Keratinocyte (primary cell): Measurements from ENCODE around the gene NAT10. TPM values are rescaled to one million over a fixed set of nuclear protein-coding genes. Genes with fewer than 3 reads are reported as not detected.

Experiments used
- DNase-seq: peaks from one replicate; pipeline ENCODE4 v3.0.0-alpha.2; 2011; ENCODE audit warnings: low read depth, missing footprints, low spot score
- FAIRE-seq: peaks from 2 replicates; lab custom pipeline; 2011; peaks lifted over from hg19 to GRCh38; lab: Jason Lieb, UNC
- H2AFZ ChIP-seq: 2 replicates; pipeline ENCODE4 v1.6.0; 2012; ENCODE audit warnings: low read length, control low read depth, inconsistent platforms; ENCODE audit not compliant: control insufficient read depth
- H3K27ac ChIP-seq: 2 replicates; pipeline ENCODE4 v1.5.1; 2011; ENCODE audit warnings: low read length; ENCODE audit not compliant: control insufficient read depth, insufficient read depth
- H3K27me3 ChIP-seq: 3 replicates; pipeline ENCODE4 v1.6.0; 2011; ENCODE audit warnings: low read length; ENCODE audit not compliant: control insufficient read depth, insufficient read depth; ENCODE audit errors: extremely low read depth
- H3K36me3 ChIP-seq, 2 experiments: 2 replicates in 1 of 2; 3 replicates in 1 of 2; pipeline ENCODE4 v1.5.1; 2011; ENCODE audit warnings: low read length in 2 of 2, mild to moderate bottlenecking in 1 of 2; ENCODE audit not compliant: control insufficient read depth in 2 of 2, insufficient read depth in 2 of 2; ENCODE audit errors: extremely low read depth in 1 of 2
- H3K4me1 ChIP-seq: 3 replicates; pipeline ENCODE4 v1.5.1; 2011; ENCODE audit warnings: low read length; ENCODE audit not compliant: control insufficient read depth, insufficient read depth; ENCODE audit errors: extremely low read depth
- H3K4me2 ChIP-seq: 3 replicates; pipeline ENCODE4 v1.6.0; 2011; ENCODE audit warnings: low read depth, low read length; ENCODE audit not compliant: control insufficient read depth, insufficient read depth; ENCODE audit errors: extremely low read depth
- H3K4me3 ChIP-seq, 3 experiments: fragments of 200-600 bp in 1 of 3; sonication (generic) in 1 of 3; 2 replicates in 2 of 3; 3 replicates in 1 of 3; pipeline ENCODE4 v1.5.1; 2011 to 2016; ENCODE audit warnings: low read length in 3 of 3, mild to moderate bottlenecking in 3 of 3, control low read depth in 2 of 3, inconsistent platforms in 1 of 3, low read depth in 1 of 3, mixed read lengths in 1 of 3, mixed run types in 1 of 3, moderate library complexity in 1 of 3; ENCODE audit not compliant: control insufficient read depth in 2 of 3, insufficient read depth in 2 of 3; ENCODE audit errors: extremely low read depth in 1 of 3
- H3K79me2 ChIP-seq: 2 replicates; pipeline ENCODE4 v1.6.0; 2012; ENCODE audit warnings: low read length; ENCODE audit not compliant: control insufficient read depth, insufficient read depth
- H3K9ac ChIP-seq: 3 replicates; pipeline ENCODE4 v1.6.0; 2011; ENCODE audit warnings: low read length; ENCODE audit not compliant: control insufficient read depth, insufficient read depth; ENCODE audit errors: extremely low read depth
- H3K9me1 ChIP-seq: 3 replicates; pipeline ENCODE4 v1.6.0; 2011; ENCODE audit warnings: low read length; ENCODE audit not compliant: control insufficient read depth, insufficient read depth; ENCODE audit errors: extremely low read depth
- H3K9me3 ChIP-seq: 2 replicates; pipeline ENCODE4 v1.5.1; 2012; ENCODE audit warnings: low read depth, low read length; ENCODE audit not compliant: control insufficient read depth
- H4K20me1 ChIP-seq: 3 replicates; pipeline ENCODE4 v1.6.0; 2011; ENCODE audit warnings: low read length; ENCODE audit not compliant: control insufficient read depth, insufficient read depth; ENCODE audit errors: extremely low read depth
- EZH2 ChIP-seq: IDR thresholded peaks from one replicate; pipeline ENCODE4 v1.6.1; 2012; ENCODE audit warnings: inconsistent platforms, mild to moderate bottlenecking, low read length, moderate library complexity
- dilution Hi-C: fragments of 300-500 bp; cut with MboI; formaldehyde crosslinking; loops from one replicate; pipeline ENCODE4 v1.7.0; 2020; ENCODE audit warnings: low sequenced_read_pairs; ENCODE audit not compliant: extremely low pct_ligation_motif_present
- polyA plus RNA-seq, 5 experiments: library from polyadenylated mRNA; depleted of rRNA in 3 of 5; stranded (reverse) in 3 of 5; stranded (forward) in 1 of 5; unstranded in 1 of 5; fragments of >200 nt; gene quantifications; 1 replicate in 1 of 5; 2 replicates in 3 of 5; 3 replicates in 1 of 5; pipeline versions ENCODE4 v1.2.1 to v1.2.3, GENCODE V29; 2011 to 2012; ENCODE audit warnings: missing spikeins in 2 of 5, low read depth in 1 of 5, low replicate concordance in 1 of 5
- TF ChIP-seq, protein P1 (sequence below), 3 experiments: IDR thresholded peaks in 1 of 3; conservative IDR thresholded peaks in 1 of 3; optimal IDR thresholded peaks in 1 of 3; 2 replicates in 2 of 3; 3 replicates in 1 of 3; pipeline versions ENCODE3 to v1.5.1; 2011; ENCODE audit warnings: low read length in 3 of 3, mild to moderate bottlenecking in 3 of 3, moderate library complexity in 2 of 3, control low read depth in 1 of 3, inconsistent platforms in 1 of 3; ENCODE audit not compliant: insufficient read depth in 2 of 3; ENCODE audit errors: extremely low read depth in 1 of 3

The NAT10 gene
- polyA plus RNA-seq, 1 donor (not counting 4 experiments of a cell fraction or from before 2014, with no cell fraction given): 44.0 TPM

DNA sequence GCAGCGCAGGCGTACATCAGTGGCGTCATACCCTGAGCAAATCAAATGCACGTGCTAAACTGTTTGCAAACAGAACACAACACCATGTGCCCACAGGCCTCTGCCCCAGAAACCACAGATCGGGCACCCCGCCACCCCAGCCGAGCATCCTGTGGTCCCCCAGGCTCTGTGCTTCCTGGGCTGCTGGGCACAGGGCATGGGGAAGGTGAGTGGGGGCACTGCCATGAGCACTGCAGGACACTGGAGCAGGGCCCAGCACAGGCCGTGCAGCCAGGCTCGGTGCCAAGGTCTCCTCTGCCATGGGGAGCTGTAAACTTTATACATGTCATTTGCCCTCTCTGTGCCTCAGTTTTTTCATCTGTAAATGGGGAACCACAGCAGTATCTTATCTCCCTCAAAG is 62.5 kb downstream of the NAT10 start:
- H3K4me3 ChIP-seq: no peak overlapping the region
- no peak overlapping the region for H3K9ac ChIP-seq
- H3K27me3 ChIP-seq: no peaks in the 10 kb centered on the region
- no peaks in the 10 kb centered on the region for H3K79me2 ChIP-seq
- no peaks in the 10 kb centered on the region for H4K20me1 ChIP-seq
- H2AFZ ChIP-seq: no peak overlapping the region
- dilution Hi-C loops: no loop called here
- TF ChIP-seq EZH2: no peak
- TF ChIP-seq, protein P1, sequence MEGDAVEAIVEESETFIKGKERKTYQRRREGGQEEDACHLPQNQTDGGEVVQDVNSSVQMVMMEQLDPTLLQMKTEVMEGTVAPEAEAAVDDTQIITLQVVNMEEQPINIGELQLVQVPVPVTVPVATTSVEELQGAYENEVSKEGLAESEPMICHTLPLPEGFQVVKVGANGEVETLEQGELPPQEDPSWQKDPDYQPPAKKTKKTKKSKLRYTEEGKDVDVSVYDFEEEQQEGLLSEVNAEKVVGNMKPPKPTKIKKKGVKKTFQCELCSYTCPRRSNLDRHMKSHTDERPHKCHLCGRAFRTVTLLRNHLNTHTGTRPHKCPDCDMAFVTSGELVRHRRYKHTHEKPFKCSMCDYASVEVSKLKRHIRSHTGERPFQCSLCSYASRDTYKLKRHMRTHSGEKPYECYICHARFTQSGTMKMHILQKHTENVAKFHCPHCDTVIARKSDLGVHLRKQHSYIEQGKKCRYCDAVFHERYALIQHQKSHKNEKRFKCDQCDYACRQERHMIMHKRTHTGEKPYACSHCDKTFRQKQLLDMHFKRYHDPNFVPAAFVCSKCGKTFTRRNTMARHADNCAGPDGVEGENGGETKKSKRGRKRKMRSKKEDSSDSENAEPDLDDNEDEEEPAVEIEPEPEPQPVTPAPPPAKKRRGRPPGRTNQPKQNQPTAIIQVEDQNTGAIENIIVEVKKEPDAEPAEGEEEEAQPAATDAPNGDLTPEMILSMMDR (optimal IDR thresholded peaks at IDR 0.05 in 1 of 3, IDR thresholded peaks at IDR 0.05 in 1 of 3, conservative IDR thresholded peaks at IDR 0.05 in 1 of 3; ENCODE audit: extremely low read depth in 1 of 3, insufficient read depth in 2 of 3, low read length in 3 of 3): no peak
- FAIRE-seq: no peak
- H3K9me1 ChIP-seq: no peaks in the 10 kb centered on the region
- no peaks in the 10 kb centered on the region for H3K9me3 ChIP-seq
- no peak for DNase-seq
- H3K4me2 ChIP-seq: no peak overlapping the region
- no peaks in the 10 kb centered on the region for H3K36me3 ChIP-seq
- H3K4me1 ChIP-seq: peaks cover 9% of the 10 kb centered on the region
- no peak overlapping the region for H3K27ac ChIP-seq

- FAIRE-seq: no peak
- no peak for DNase-seq
- peaks cover 9% of the 10 kb centered on the region for H3K4me1 ChIP-seq
- no peak overlapping the region for H3K4me2 ChIP-seq
- TF ChIP-seq, protein P1 (optimal IDR thresholded peaks at IDR 0.05 in 1 of 3, IDR thresholded peaks at IDR 0.05 in 1 of 3, conservative IDR thresholded peaks at IDR 0.05 in 1 of 3; ENCODE audit: extremely low read depth in 1 of 3, insufficient read depth in 2 of 3, low read length in 3 of 3): no peak
- no peak for TF ChIP-seq EZH2
- H3K27me3 ChIP-seq: no peaks in the 10 kb centered on the region
- H3K79me2 ChIP-seq: no peaks in the 10 kb centered on the region
- H3K9me3 ChIP-seq: no peaks in the 10 kb centered on the region
- dilution Hi-C loops: no loop called here
- H3K4me3 ChIP-seq: no peak overlapping the region
- H2AFZ ChIP-seq: no peak overlapping the region
- H3K36me3 ChIP-seq: no peaks in the 10 kb centered on the region
- H3K9ac ChIP-seq: no peak overlapping the region
- H3K27ac ChIP-seq: no peak overlapping the region
- H4K20me1 ChIP-seq: no peaks in the 10 kb centered on the region
- H3K9me1 ChIP-seq: no peaks in the 10 kb centered on the region
These were observed 63.4 kb downstream of the NAT10 start for GRCh38 chr11:34168642-34169420.
